ENCODE results near the gene PBX1.

Gene PBX1

GRCh38 chr1:164774819-164775654, 216.1 kb downstream of the PBX1 start:
- TF ChIP-seq REST (IDR thresholded peaks at IDR 0.05; ENCODE audit: insufficient read depth in 1 of 2, low read depth in 2 of 2, low read length in 2 of 2) (no peak), SIN3A (IDR thresholded peaks at IDR 0.05; ENCODE audit: borderline replicate concordance, insufficient read depth, low read length) (no peak), FOXP2 (optimal IDR thresholded peaks at IDR 0.05; ENCODE audit: borderline replicate concordance, extremely low read depth, extremely low read length, insufficient read depth) (no peak), TAF1 (IDR thresholded peaks at IDR 0.05; ENCODE audit: borderline replicate concordance, insufficient read depth, low read length) (no peak), POLR2AphosphoS5 (IDR thresholded peaks at IDR 0.05; ENCODE audit: low read depth, low read length) (no peak)

- no peak for TF ChIP-seq REST (IDR thresholded peaks at IDR 0.05; ENCODE audit: insufficient read depth in 1 of 2, low read depth in 2 of 2, low read length in 2 of 2)
- no peak for TF ChIP-seq FOXP2 (optimal IDR thresholded peaks at IDR 0.05; ENCODE audit: borderline replicate concordance, extremely low read depth, extremely low read length, insufficient read depth)
- no peak for TF ChIP-seq SIN3A (IDR thresholded peaks at IDR 0.05; ENCODE audit: borderline replicate concordance, insufficient read depth, low read length)
- no peak for TF ChIP-seq TAF1 (IDR thresholded peaks at IDR 0.05; ENCODE audit: borderline replicate concordance, insufficient read depth, low read length)
- no peak for TF ChIP-seq POLR2AphosphoS5 (IDR thresholded peaks at IDR 0.05; ENCODE audit: low read depth, low read length)
These were observed 218.5 kb downstream of the PBX1 start for GRCh38 chr1:164777518-164777917.

- TF ChIP-seq SIN3A (IDR thresholded peaks at IDR 0.05; ENCODE audit: borderline replicate concordance, insufficient read depth, low read length), result no peak
- no peak for TF ChIP-seq REST (IDR thresholded peaks at IDR 0.05; ENCODE audit: insufficient read depth in 1 of 2, low read depth in 2 of 2, low read length in 2 of 2)
- TF ChIP-seq FOXP2 (optimal IDR thresholded peaks at IDR 0.05; ENCODE audit: borderline replicate concordance, extremely low read depth, extremely low read length, insufficient read depth), result no peak
- no peak for TF ChIP-seq TAF1 (IDR thresholded peaks at IDR 0.05; ENCODE audit: borderline replicate concordance, insufficient read depth, low read length)
- no peak for TF ChIP-seq POLR2AphosphoS5 (IDR thresholded peaks at IDR 0.05; ENCODE audit: low read depth, low read length)
These were observed 220.4 kb downstream of the PBX1 start for GRCh38 chr1:164779376-164779775.

- TF ChIP-seq FOXP2 (optimal IDR thresholded peaks at IDR 0.05; ENCODE audit: borderline replicate concordance, extremely low read depth, extremely low read length, insufficient read depth) (no peak), POLR2AphosphoS5 (IDR thresholded peaks at IDR 0.05; ENCODE audit: low read depth, low read length) (no peak), SIN3A (IDR thresholded peaks at IDR 0.05; ENCODE audit: borderline replicate concordance, insufficient read depth, low read length) (no peak), REST (IDR thresholded peaks at IDR 0.05; ENCODE audit: insufficient read depth in 1 of 2, low read depth in 2 of 2, low read length in 2 of 2) (no peak), TAF1 (IDR thresholded peaks at IDR 0.05; ENCODE audit: borderline replicate concordance, insufficient read depth, low read length) (no peak)
These were observed 221.3 kb downstream of the PBX1 start for GRCh38 chr1:164780111-164780812.
